Raji (cell line): Measurements from ENCODE around the gene MEF2C.

Source experiments
- POLR2A ChIP-seq: IDR thresholded peaks from 2 replicates; pipeline ENCODE4 v1.6.1; 2011; ENCODE audit warnings: low read depth, low read length, control low read depth; ENCODE audit not compliant: insufficient read depth

The MEF2C gene

DNA sequence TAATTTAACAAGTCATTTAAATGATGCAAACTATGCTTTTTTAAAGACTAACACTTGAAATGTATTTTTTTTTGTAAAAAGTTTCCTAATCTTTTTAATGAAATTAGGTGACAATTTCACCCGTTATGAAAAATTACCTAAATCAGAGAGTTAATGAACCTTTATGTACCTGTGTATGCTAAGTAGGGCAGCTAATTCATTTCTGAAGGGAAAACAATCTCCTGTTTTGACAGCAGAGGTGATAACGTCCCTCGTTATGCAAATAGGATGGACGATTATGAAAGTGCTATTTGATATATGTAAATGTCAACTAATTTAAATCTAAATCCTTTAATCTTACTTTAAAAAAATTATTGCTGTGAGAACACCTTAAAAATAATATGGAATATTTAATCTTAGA, 58.8 kb downstream of the MEF2C start:
- no peak for TF ChIP-seq POLR2A

DNA sequence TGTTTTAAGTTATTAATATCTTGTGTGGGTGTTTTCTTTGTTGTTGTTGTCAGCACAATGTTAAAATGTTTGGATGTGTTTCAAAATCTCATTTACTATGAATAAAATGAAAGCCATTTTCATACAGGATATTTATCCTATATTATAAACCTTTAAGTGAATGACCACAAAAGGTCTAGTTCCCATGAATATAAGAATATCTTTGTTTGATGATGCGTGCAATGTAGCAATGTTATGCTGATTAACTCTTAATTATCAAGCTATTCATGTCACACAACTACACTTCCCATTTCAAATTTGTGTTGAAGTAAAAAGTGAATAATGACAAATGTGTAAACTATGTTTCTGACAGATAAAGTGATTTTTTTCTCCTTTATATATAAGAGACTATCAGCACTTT, 59.8 kb downstream of the MEF2C start:
- TF ChIP-seq POLR2A, result no peak

DNA sequence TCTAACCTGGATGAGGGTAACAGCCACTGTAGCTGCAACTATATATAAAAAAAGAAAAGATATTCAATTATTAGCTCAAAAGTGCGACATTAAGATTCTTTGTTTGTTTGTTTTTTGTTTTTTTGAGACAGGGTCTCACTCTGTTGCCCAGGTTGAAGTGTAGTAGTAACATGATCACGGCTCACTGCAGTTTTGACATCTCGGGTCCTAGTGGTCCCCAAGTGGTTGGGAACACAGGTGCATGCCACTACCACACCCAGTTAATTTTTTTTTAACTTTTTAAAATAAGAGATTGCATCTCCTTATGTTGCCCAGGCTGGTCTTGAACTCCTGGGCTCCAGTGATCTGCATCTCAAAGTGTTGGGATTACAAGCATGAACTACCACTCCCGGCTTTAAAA, 61.8 kb downstream of the MEF2C start:
- TF ChIP-seq POLR2A, result no peak

DNA sequence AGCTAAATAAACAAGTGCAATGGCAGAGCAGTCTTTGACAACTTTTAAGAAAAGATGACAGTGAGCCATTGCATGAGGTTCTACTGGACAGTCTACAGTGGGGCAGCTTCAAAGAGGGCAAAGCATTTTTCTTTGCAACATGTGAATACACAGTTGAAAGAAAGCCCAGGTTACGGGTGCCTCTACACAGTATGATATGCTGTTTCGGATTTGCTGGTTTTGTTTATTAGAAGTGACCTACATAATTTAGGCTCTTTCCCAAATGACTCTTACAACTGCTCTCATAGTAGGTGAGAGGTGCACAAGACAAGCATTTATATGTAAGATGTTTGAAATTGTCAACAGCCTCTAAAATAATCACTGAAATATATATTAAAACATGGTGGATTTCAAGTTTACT, 62.4 kb downstream of the MEF2C start:
- TF ChIP-seq POLR2A, result no peak

DNA sequence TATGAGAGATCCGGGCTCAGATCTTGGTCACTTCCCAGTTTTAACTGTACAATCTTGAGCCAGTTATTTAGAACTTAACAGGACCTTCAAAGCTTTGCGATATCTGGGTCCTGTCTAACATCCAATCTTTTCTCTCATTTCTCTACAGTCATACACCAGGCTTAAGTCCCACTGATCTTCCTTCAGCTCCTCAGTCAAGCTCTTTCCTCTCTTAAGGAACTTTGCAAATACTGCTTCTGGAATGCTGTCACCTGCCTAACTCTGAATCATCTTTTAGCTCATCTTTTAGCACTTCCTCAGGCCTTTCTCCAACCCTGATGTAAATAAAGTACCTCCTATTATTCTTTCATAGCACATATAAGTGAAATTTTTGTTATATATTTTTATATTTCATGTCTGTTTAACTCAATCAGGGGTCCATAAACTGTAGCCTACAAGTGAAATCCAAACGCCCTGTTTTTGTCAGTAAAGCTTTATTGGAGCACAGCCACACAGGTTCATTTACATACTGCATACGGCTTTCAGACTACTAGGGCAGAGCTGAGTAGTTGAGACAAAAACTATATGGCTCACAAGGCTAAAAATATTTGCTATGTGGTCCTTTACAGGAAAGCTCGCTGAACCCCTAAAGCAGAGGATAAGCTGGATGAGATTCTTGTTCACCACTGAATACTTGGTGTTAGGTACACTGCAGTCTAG, 63.5 kb downstream of the MEF2C start:
- TF ChIP-seq POLR2A, result no peak

DNA sequence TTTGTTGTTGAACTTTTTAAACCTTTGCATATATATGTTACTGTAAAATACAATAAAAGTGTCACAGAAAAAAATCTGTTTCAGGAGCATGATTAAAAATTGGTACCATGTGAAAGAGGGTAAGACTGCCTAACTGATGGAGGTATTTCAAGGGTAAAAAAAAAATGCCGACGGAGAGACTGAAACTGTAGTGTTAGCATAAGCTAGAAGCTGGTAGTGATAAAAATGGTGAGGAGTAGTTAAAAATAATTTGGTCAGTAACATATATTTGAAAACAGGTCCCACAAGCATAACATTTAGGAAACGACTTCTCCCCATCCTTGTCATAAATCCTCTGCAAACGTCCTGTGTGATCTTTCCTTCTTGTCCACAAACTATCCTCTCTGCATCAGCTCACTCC, 64.7 kb downstream of the MEF2C start:
- no peak for TF ChIP-seq POLR2A

DNA sequence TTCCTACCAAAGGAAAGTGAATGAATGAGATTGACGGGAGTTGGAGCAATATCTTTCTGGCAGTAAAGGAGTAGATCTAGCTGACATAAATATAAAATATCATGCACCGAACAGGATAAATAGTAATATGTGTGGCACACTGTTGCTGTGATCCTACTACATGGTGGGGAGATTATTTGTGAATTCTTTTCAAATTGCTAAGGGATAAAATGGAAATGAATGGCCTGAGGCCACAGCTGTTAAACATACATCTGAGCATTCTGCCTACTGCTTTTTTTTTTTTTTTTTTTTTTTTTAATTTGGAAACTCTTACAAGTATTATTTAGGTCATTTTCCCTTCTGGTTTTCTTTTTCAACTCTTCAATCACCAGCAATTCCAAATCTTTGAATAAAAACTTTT, 66.8 kb downstream of the MEF2C start:
- TF ChIP-seq POLR2A, result no peak

DNA sequence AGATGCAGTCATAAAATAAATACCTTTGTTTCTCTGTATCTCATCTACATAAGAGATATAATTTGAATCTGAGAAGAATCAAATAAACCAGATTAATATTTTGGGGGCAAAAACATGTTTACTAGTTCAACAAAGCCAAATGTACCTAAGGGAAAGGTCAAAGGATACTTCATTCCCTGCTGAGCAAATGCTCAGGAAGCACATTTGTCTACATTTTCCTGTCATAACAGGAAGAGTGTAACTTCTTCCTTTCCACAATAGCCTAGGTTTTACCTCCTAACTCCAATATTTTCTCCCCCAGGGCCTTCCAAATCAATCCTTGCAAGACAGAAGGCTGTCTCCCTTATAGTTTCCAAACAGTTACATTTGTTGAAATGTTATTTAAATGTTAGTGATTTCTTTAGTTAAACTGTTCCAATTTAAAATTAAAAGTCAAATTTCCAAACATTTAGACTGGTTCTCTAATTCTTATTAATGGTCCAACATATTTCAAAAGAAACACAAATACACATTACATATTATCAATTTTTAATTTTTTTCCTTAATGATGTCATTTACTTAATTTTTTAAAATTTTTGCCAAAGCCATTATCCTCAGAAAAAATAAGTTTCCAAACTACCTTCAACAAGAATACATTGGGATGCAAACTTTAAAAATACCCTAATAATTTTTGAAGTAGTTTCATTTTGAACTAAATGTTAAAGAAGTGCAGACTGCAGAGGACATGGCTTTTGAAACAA, 67.8 kb downstream of the MEF2C start:
- no peak for TF ChIP-seq POLR2A

DNA sequence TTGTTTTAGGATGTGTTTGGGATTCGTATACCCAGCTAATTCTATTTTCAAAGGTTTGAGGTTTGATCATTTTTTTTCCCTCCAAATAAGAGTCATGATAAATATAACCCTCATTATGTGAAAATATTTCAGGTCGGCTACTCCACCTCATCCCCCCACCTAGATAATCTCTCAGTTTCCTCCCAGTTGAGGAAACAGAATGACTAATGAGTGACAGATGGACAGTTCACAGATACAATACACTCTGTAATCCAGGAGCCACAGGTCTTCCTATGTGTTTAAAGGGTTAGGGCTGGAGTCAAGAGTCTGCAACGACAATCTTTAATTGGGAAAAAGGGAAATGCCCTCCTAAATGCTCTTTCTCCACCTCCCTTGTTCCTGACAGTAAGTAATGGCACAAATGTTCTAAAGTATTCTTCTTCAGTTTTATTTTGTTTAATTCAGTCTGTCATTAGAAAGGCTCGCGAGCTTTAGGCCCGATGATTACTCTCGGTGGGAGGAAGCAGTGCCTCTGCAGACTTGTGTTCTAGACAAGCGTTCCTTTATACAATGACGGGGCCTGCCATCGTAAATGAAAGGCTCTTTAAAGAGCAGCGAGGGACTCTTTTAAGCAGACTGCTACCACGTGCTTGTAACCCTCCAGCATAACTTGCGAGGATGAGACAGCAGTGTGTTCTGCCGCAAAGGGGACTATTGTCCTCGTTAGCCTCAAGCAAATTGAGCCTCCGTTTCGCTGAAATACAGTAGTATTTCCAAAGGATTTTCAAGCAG, 69.0 kb downstream of the MEF2C start:
- TF ChIP-seq POLR2A, result no peak

DNA sequence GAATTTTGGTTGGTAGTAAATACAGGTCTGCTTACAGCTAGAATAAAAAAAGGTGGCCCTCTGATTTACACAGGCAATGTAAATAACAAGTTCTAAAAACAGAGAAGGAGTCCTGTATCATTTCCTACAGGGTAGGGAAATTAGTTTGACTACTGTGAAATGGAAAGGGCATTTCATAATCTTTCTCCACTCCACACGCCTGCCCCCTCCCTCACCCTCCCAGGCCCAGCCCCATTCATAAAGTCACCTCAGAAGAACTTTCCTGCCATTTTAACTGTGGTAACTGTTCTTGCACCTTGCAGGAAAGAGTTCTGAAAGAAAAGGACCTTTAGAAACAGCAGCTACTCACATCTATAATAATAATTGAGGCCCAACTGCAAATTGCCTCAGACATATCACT, 69.7 kb downstream of the MEF2C start:
- TF ChIP-seq POLR2A, result no peak

DNA sequence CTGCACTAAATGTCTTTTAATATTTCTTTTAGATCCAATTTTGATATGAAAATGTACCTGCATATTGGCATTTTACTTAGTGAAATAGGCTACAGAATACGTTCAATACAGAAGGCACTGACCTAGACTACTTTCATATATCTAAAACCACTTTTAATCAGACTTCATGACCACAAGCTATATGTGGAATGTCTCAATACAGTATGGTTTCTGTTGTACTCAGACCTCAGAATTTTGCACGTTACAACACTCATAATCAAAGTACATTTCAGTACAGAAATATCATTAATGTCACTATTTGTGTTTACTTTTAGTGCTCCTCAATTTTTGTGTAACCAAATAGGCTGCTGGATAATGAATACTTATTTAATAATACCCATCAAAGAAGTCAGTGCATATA, 74.8 kb downstream of the MEF2C start:
- no peak for TF ChIP-seq POLR2A

DNA sequence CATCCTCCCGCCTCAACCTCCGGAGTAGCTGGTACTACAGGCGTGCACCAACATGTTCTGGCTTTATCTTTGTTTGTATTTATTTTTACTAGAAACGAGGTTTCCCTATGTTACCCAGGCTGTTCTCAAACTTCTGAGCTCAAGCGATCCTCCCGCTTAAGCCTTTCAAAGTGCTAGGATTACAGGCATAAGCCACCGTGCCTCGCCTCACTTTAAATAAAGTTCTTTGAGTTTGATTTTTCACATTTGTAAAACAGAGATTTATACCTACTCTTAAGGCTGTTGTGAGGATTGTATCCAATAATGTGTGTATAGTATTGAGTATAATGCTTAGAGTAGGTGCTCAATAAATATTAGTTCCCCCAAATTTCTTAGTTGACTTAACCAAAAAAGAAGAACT, 75.7 kb downstream of the MEF2C start:
- TF ChIP-seq POLR2A, result no peak

DNA sequence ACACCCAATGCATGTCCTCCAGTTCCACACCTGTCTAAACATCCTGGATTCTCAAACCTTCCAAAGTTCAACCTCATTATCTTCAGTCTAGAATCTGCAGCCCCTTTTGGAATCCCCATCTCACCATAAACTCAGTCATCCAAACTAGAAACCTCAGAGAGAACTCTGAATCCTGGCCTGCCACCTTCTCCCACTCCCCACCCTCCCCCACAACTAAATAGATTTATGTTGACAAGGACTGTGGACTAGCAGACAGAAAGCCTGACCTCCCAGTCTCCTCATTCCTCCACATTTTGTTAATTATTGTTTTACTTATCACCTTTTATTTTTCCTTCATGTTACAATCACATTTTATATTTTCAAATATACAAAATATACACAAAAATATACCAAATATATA, 76.6 kb downstream of the MEF2C start:
- no peak for TF ChIP-seq POLR2A

DNA sequence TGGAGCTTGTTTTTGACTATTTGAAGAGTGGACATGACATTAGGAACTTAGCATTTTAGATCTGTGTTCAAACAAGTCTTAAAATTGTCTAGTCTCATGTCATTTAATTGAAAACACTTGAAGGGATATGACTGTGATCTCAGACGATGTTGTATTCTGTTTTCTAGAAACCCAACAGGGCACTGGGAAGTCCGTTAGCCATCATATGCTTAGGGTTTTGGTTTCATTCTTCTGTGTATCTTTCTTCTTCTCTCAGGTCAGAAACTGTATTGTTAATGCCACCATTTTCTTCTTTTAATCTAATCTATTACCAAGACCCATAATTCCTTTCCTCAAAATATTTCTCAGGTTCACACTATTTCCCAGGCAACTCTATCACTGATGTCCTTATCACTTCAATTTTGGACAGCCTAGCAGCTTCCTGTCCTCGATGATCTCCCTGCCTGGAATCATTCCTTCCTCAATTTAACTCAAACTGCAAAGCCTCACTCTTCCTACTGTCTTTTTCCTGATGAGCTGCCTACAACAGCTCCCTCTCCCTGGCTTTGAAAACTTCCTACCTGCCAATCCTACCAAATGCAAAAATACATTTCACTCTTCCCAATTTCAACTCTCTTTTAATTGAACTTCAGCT, 77.7 kb downstream of the MEF2C start:
- no peak for TF ChIP-seq POLR2A

DNA sequence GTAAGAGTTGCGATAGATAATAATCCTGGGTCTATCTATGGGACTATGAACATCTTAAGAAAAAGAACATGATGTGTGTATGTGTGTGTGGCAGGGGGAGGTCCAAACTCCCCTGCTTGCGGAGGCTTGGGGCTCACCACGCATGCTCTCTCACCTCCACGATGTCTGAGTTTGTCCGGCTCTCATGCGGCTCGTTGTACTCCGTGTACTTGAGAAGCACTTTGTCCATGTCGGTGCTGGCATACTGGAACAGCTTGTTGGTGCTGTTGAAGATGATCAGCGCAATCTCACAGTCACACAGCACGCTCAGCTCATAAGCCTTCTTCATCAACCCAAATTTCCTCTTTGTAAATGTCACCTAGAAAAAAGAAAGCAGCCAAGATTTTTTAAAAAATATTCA, 78.5 kb downstream of the MEF2C start:
- no peak for TF ChIP-seq POLR2A
